Upper lobe of right lung (tissue), 1 donor: ENCODE data around the gene MS4A14. TPM values are rescaled to one million over a fixed set of nuclear protein-coding genes. Genes with fewer than 3 reads are reported as not detected.

Source experiments
- ATAC-seq: fragments of 200-7000 bp; cut with Tn5 transposase; one replicate; pipeline ENCODE4 v1.9.1; 2020; ENCODE audit warnings: mild to moderate bottlenecking, moderate library complexity
- DNase-seq: peaks from one replicate; pipeline ENCODE4 v3.0.0-alpha.2; 2020
- H3K27ac ChIP-seq: fragments of 200-600 bp; one replicate; pipeline ENCODE4 v1.8.0; 2022
- H3K27me3 ChIP-seq: fragments of 200-600 bp; one replicate; pipeline ENCODE4 v1.8.0; 2022; ENCODE audit warnings: mild to moderate bottlenecking
- H3K36me3 ChIP-seq: fragments of 200-600 bp; one replicate; pipeline ENCODE4 v1.8.0; 2022
- H3K4me1 ChIP-seq: fragments of 200-600 bp; one replicate; pipeline ENCODE4 v1.8.0; 2022
- H3K4me3 ChIP-seq: fragments of 200-600 bp; one replicate; pipeline ENCODE4 v1.8.0; 2022; ENCODE audit warnings: mild to moderate bottlenecking
- H3K9me3 ChIP-seq: fragments of 200-600 bp; one replicate; pipeline ENCODE4 v1.8.0; 2022
- CTCF ChIP-seq: fragments of 200-600 bp; IDR thresholded peaks from one replicate; pipeline ENCODE4 v1.8.0; 2022; ENCODE audit warnings: antibody characterized with exemption
- intact Hi-C: fragments of 100-400 bp; cut with DNase I; formaldehyde crosslinking; loops from one replicate; pipeline ENCODE4 v1.11.0; 2022
- long read RNA-seq: library from polyadenylated mRNA; unstranded; transcript quantifications from one replicate; pipeline ENCODE4 v2.0.0, GENCODE V29; 2021
- total RNA-seq: library from RNA; stranded (reverse); fragmentation: NEBNext Ultra II Directional; extraction: Animal tissue kit (Norgen Biotek cat#: 25700); gene quantifications from one replicate; pipeline ENCODE4 v1.2.1, GENCODE V29; 2021
- donor health status: DM: no; HTN: yes; CAD: no; lungs with severe emphysema.

Gene MS4A14
- total RNA-seq: 10.3 TPM
- long read RNA-seq, partial matches to known transcripts: 1 of 10 reads
- long read RNA-seq, other reads (novel, unspliced or antisense): 8 of 10 reads

- H3K4me1 ChIP-seq: no peaks in the 10 kb centered on the region
- H3K27me3 ChIP-seq: no peaks in the 10 kb centered on the region
- ATAC-seq (peak; percentile 47), DNase-seq (no peak)
- H3K4me3 ChIP-seq: no peak within 1 kb of the TSS
- no peak for TF ChIP-seq CTCF
- no peaks in the 10 kb centered on the region for H3K36me3 ChIP-seq
- intact Hi-C loops: no loop called here
- H3K9me3 ChIP-seq: no peaks in the 10 kb centered on the region
- H3K27ac ChIP-seq: peak within 1 kb of the TSS; percentile 38
Observed at GRCh38 chr11:60396382-60396781, at the start of gene MS4A14. Gene MS4A14 (plus strand): TSS chr11:60396459. CDS start chr11:60396579, 120 bp downstream.

- ATAC-seq: no peak
- Histone ChIP-seq H3K9me3 (no peaks in the 10 kb centered on the region), H3K4me1 (no peaks in the 10 kb centered on the region), H3K4me3 (no peak overlapping the region), H3K36me3 (no peaks in the 10 kb centered on the region), H3K27me3 (no peaks in the 10 kb centered on the region), H3K27ac (no peak overlapping the region)
- TF ChIP-seq CTCF: no peak
- no peak for DNase-seq
- intact Hi-C loops: no loop called here
Observed at GRCh38 chr11:60347084-60347797, 49.0 kb upstream of the MS4A14 start.

GRCh38 chr11:60348116-60348515, 48.1 kb upstream of the MS4A14 start:
- Histone ChIP-seq H3K4me1 (no peaks in the 10 kb centered on the region), H3K9me3 (no peaks in the 10 kb centered on the region), H3K4me3 (no peak overlapping the region), H3K36me3 (no peaks in the 10 kb centered on the region), H3K27ac (no peak overlapping the region), H3K27me3 (no peaks in the 10 kb centered on the region)
- intact Hi-C loops: no loop called here
- no peak for ATAC-seq
- no peak for DNase-seq
- TF ChIP-seq CTCF: no peak

- no peak for TF ChIP-seq CTCF
- H3K27ac ChIP-seq: no peak overlapping the region
- ATAC-seq (peak; percentile 54), DNase-seq (no peak)
- intact Hi-C loops: no loop called here
- no peaks in the 10 kb centered on the region for H3K27me3 ChIP-seq
- H3K36me3 ChIP-seq: no peaks in the 10 kb centered on the region
- H3K4me1 ChIP-seq: no peaks in the 10 kb centered on the region
- H3K4me3 ChIP-seq: no peak overlapping the region
- H3K9me3 ChIP-seq: no peaks in the 10 kb centered on the region
Observed at GRCh38 chr11:60349990-60350389, 46.3 kb upstream of the MS4A14 start.

- Histone ChIP-seq H3K4me1 (no peaks in the 10 kb centered on the region), H3K9me3 (no peaks in the 10 kb centered on the region), H3K27me3 (no peaks in the 10 kb centered on the region), H3K36me3 (no peaks in the 10 kb centered on the region), H3K27ac (no peak overlapping the region), H3K4me3 (no peak overlapping the region)
- no peak for TF ChIP-seq CTCF
- intact Hi-C loops: no loop called here
- ATAC-seq (no peak), DNase-seq (no peak)
Observed at GRCh38 chr11:60357771-60358170, 38.5 kb upstream of the MS4A14 start.
